GM21381 (cell line): ENCODE results near the gene GABRQ.

ENCODE experiments used
- ATAC-seq: cut with Tn5 transposase; IDR thresholded peaks from one replicate; pipeline ENCODE4 v1.9.1; 2021; ENCODE audit warnings: mild to moderate bottlenecking, moderate library complexity; ENCODE audit not compliant: unreplicated experiment

Gene GABRQ

DNA sequence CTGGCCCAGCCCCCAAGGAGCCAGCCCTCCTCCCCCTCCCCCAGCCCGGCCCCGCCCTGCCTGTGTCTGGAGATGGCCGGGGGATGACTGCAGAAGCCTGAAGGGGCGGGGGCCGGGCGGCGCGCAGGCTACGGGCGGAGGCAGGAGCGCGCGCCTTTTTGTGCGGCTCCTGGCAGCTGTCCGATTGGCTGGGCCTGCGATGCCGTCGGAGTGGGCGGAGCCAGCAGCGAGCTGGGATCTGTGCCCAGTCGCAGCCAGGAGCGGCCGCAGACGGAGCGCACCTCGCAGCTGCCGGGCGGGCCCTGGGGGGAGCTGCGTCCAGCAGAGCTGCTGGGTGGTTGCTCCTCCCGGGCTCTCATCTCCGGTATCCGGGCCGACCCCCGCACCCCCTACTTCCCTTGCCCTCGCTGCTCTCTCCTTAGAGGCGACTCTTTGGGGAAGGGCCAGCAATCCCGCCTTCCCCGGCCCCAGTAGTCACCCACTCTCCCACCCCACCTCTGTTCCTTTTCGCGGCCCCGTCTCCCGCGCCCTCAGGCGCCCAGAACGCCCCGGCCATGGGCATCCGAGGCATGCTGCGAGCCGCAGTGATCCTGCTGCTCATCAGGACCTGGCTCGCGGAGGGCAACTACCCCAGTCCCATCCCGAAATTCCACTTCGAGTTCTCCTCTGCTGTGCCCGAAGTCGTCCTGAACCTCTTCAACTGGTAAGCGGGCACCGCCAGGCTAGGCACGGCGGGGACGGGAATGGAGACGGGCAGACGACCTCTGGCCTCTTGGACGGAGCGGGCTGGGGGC is at the start of gene GABRQ:
Gene GABRQ, plus strand, starts transcription at position 247 of the 794 bp plus-strand sequence. Its CDS starts 308 bp downstream, at position 555.
- no peak for ATAC-seq

DNA sequence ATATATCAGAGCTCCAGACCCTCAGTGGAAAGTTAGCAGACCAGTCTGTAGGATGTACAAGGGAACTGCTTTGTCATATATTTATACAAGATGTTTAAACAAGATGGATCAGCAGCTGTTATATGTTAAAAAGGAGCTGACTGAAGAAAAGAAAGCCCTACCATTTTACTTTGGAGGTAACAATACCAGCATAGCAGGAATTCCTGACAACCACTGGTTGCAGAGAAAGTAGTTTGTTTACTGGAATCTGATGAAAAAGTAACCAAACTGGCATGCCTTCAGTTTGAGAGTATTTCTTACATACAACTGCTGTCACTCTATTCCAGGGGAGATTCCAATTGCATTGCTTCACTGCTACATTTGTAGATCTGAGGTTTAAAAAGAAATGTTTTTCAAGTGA is 49.5 kb upstream of the GABRQ start:
- no peak for ATAC-seq

DNA sequence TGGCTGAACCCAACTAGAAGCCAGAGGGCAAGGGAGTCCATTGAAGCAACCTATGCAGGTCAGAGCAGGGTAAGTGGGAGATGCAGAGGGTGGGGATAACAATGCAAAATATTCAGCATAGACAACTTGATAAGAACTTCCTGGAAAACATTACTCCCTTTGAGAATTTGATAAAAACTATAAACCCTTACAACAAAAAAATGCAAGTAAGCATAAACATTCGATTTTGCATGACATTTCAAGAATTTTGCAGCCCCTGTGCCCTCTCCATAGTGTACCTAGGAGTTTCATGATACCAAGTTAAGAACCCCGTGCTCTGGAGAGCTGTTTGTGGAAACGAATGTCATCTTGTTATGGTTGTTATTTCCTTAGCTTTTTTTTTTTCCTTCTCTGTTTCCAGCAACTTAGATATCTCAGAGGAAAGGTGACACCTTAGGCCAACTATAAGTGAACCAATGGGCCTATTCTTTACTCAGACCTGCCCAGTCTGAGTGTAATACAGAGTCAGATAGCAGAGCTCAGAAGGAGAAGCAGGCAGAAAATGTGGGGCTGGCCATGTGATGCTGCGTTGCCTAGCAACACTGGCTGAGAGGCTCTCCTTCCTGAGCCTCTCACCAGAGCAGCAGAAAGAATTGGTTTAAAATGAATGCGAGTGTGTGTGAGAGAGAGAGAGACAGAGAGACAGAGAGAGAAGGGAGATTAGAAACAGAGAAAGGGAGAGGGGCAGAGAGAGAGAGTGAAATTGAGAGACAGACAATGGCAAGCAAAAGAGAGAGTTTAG is 36.7 kb upstream of the GABRQ start:
- ATAC-seq: no peak

DNA sequence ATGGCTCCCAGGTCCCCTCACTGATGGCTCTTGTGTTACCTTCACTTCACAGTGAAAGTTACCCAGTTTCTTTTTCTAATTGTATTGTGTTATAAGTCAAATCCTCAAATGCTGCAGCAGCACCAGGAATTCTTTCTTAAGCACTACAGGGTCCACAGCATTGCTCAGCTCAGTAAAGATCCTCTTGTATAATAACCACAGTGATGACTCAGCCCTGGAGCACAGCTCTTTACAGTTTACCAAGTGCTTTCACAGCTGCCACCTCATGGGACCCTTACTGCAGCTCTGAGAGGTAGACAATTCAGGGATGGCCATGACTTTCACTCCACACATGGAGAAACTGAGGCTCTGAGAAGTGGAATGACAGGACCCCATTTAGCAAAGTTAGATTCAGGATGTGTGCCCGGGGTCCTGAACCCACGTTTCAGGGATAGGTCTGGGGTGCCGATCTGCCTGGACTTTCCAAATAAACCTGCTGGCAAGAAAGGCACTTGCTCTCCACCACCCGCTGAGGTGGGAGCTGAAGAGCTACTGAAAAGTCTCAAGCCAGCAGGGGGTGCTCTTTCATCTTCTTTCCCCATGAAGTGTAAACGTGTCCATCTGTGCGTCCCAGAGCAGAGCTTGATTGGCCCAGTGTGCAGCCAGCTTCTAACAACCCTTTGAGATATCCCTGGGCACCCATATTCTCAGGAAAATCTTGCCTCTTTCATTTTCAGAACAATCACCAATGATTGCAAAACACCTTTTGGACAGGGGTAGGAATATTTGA is 35.7 kb upstream of the GABRQ start:
- no peak for ATAC-seq

DNA sequence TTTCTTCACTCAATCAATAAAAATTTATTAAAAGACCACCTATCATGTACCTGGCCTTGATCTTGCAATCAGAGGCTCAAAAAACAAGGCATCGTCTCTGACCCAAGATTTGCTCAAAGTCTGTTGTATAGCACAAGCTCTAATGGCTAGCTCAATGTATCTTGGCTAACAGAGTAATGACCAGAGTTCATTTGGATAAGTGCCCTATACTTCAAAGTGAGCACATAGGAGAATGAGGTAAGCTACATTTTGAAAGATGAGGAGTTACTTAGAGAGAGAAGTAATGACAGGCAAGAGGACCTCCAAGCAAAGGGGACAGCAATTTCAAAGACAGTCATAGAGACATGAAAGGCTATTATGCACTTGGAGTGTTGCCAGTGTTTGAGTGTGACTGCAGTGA is 22.9 kb upstream of the GABRQ start:
- no peak for ATAC-seq

GRCh38 chrX:152619897-152620296 is 17.8 kb upstream of the GABRQ start:
- no peak for ATAC-seq

DNA sequence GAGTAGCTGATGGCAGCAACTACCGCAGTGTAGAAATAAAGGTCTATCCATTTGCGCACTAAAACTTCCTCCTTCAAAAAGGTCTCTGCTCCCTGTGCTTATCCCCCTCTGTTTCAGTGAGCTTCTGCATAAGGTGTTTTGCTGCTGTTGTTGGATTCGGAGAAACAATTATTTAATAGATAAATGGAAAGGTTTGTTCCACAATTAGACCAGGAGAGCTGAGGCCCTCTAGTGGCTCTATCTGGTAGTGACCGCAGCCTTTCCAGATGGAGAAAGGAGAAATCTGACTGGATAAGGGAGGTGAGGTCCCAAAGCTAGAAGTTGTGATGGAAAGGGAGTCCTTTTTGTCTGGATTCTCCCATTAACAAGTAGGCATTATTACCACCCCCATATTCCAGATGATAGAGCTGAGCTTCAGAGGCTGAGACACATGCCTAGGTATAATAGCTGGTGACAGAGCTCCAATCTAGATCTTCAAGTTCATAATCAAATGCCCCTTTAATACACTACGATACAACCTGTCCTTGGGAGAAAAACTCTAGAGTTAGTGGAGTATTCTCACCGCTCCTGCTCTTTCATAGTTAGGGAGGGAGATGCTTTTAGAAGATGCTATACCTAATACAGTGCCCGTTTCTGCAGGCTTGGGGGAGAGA is 5.1 kb upstream of the GABRQ start:
- ATAC-seq: no peak

DNA sequence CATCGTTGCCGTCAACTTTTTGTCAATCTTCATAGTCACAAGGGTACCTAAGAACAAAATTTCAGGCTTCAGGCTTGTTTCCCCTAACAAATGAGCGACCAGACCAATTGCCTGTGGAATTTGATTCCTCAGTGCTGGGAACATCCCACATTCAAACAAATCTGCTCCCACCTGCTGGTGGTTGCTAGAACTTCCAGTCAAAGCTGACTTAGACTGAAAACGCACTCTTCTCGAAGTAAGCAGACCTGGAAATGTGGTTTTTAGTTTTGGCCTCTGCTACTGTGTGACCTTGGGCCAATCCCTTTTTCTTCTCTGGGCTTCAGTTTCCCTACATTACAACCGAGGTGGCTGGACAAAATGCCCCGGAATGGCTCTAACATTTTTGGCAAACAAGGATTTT is 1.8 kb upstream of the GABRQ start:
- no peak for ATAC-seq

DNA sequence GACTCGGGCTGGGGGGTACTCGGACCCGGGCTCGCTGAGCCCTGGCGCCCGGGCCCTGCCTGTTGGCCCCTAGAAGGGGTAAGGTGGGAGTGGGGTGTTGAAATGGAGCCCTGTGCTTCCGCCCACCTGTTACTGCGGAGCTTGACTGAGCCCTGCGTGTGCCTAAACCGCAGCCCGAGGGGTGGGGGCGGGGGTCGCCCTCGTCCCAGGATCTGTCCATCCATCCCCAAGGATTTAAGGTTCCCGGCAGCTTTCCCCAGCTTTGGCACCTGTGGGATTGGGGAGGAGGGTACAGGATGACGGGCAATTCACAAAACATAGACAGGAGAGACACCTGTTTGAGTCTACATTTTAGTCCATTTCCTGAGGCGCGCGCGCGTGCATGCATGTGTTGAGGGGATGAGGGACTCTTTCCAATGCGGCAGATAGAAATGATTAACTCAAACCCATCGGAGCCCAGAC is 779 bp downstream of the GABRQ start:
- no peak for ATAC-seq

DNA sequence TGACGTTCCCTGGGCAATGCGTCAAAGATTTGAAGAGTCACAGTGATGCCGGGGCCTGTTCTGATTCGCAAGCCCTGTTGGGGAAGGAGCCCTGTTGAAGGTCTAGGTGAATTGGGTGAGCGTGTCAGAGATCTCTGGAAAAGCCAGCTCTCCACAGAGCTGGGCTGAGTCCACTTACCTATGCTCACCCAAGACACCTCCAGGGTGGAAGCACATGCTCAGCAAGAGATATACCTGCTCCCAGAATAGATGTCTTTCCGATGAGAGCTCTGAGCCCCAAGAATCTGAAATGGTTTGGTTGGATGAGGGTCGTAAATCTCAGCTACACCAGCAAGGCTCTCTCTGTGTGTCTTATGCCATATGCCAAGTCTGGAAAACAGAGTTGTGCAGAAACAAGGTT is 1.7 kb downstream of the GABRQ start:
- ATAC-seq: no peak

GRCh38 chrX:152640034-152640818 is 2.5 kb downstream of the GABRQ start:
- ATAC-seq: no peak

GRCh38 chrX:152641256-152641875 is 3.7 kb downstream of the GABRQ start:
- no peak for ATAC-seq

DNA sequence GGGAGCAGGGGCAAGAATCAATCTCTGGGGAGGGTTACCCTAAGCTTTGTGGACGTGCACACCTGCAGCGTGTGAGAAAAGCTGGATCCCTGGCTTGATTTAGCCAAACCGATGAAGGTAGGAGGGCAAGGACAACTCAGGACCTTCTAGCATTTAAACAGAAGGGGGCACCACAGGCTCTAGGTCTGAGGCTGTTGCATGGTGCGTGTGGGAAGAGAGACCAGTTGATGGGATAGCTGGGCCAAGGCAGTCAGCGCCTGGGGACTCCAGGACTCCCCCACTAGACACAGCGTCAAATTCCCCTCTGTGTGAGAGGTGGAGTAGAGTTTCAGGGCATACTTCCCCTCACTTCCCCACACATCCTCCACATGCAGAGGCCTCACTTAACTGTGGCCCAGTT is 4.3 kb downstream of the GABRQ start:
- ATAC-seq: no peak

DNA sequence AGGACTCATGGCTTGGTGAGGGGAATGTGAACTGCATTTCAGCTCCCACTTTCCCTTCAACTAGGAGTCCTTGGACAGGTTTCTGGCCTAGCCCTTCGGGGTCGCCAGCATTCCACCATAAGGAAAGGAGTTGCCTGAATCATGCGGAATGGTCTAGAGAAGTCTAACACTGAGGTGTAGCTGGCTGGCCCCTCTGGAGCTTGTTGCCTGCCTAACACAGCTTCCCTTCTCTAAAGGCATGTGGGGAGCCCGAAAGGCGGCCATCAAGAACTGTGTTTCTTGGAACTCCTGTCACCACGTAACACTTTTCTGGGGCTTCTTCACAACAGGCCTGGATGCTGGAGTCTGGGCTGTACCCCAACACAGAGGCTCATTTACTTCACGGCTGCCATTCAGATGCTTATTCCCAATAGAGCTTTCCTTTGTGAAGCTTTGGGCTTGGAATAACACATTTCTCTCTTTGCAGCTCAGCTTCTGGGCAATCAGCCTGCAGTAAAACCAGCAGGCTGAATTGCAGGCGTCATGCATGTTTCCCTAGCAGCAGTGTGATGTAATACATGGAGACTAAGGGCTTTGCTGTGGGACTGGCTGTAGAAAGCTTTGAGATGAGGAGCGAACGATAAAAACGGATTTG is 5.4 kb downstream of the GABRQ start:
- ATAC-seq: no peak

DNA sequence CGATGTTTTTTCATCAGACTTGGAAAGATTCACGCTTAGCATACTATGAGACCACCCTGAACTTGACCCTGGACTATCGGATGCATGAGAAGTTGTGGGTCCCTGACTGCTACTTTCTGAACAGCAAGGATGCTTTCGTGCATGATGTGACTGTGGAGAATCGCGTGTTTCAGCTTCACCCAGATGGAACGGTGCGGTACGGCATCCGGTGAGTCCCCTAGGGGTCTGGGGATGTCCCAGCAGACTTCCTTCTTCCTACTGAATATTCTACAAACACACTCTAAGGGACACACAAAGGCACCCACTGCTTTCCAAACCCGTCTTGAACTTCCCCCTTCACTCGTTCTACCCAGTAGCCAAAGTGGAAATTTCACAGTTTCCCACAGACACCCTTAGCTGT is 9.3 kb downstream of the GABRQ start:
- ATAC-seq: no peak

- ATAC-seq: no peak
These were observed 10.3 kb downstream of the GABRQ start for GRCh38 chrX:152647978-152648377.

GRCh38 chrX:152652060-152652459 is 14.4 kb downstream of the GABRQ start:
- no peak for ATAC-seq

GRCh38 chrX:152652467-152652866 is 14.8 kb downstream of the GABRQ start:
- no peak for ATAC-seq

DNA sequence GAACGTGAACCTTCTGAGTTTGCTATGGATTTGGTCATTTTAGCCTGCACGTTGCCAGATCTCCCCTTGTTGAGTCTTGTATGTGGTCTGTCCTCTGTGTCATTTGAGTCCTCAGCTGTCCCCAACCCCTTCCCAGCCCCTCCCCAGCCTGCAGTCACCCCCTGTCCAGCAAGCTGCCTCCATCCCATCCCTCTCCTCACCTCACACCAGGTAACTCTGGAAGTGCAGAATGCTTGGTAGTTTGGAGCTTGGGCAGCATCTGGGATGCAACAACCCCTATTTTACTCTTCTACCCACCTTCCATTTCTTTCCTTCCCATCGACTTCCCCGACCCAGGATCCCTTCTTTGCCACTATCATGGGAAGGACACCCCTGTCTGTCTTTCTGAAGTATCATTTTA is 18.4 kb downstream of the GABRQ start:
- ATAC-seq: no peak
